Body of pancreas (tissue), 4 donors: ENCODE data around the gene THAP2.

Experiments
- CTCF ChIP-seq, 7 experiments: fragments of 450-650 bp in 4 of 7; fragments of 200-600 bp in 3 of 7; sonication (generic) in 3 of 7; IDR thresholded peaks; one replicate each; pipeline ENCODE4 v1.5.1; 2016 to 2019; ENCODE audit warnings: antibody characterized with exemption in 7 of 7
- POLR2A ChIP-seq, 3 donors: fragments of 450-650 bp; IDR thresholded peaks; one replicate each; pipeline ENCODE4 v1.6.1; 2016; ENCODE audit warnings: antibody characterized with exemption in 3 of 3, mild to moderate bottlenecking in 2 of 3

GRCh38 chr12:71640316-71640715 is 23.8 kb upstream of the THAP2 start:
- TF ChIP-seq POLR2A (IDR thresholded peaks at IDR 0.05) (no peak), CTCF (IDR thresholded peaks at IDR 0.05) (no peak)
